Measurements from ENCODE around the gene KCNQ5. TPM values are rescaled to one million over a fixed set of nuclear protein-coding genes. Genes with fewer than 3 reads are reported as not detected.

KCNQ5 gene
- total RNA-seq, 1 experiment from 2014 or later, result 0.07 TPM

GRCh38 chr6:72758901-72759300, 137.0 kb downstream of the KCNQ5 start:
- Histone ChIP-seq H3K9me3 (ENCODE audit: control insufficient read depth, low read depth, low read length) (no peaks in the 10 kb centered on the region), H2BK15ac (ENCODE audit: low read depth, low read length) (no peak overlapping the region), H3K18ac (ENCODE audit: insufficient read length, low read depth, low read length) (no peak overlapping the region), H3K56ac (ENCODE audit: insufficient read length, low read depth, low read length) (no peak overlapping the region), H4K5ac (ENCODE audit: insufficient read length, low read depth, low read length) (no peak overlapping the region), H4K20me1 (ENCODE audit: control insufficient read depth, insufficient read depth, insufficient read length) (no peaks in the 10 kb centered on the region), H3K27ac (ENCODE audit: insufficient read length, low read depth, low read length) (no peak overlapping the region), H2BK5ac (ENCODE audit: insufficient read length, low read length) (no peak overlapping the region), H3K4me1 (ENCODE audit: insufficient read depth, low read length) (no peaks in the 10 kb centered on the region), H2AK5ac (ENCODE audit: insufficient read length, low read length) (no peak overlapping the region), H4K8ac (replicated peaks; ENCODE audit: insufficient read length, low read depth, low read length) (no peak overlapping the region), H3K4ac (ENCODE audit: low read depth, low read length) (no peak overlapping the region), H2BK20ac (ENCODE audit: low read depth, low read length, poor library complexity, severe bottlenecking) (no peak overlapping the region), H2BK120ac (ENCODE audit: low read depth, low read length, poor library complexity, severe bottlenecking) (no peak overlapping the region), H3K4me2 (ENCODE audit: insufficient read depth, insufficient read length, low read length) (no peak overlapping the region), H3T11ph (ENCODE audit: low read length) (no peak overlapping the region), H3K23me2 (ENCODE audit: insufficient read length, low read depth, low read length, poor library complexity, severe bottlenecking) (no peaks in the 10 kb centered on the region), H4K91ac (ENCODE audit: insufficient read length, low read depth, low read length) (no peak overlapping the region), H3K79me2 (ENCODE audit: insufficient read depth, low read length) (no peaks in the 10 kb centered on the region), H3K27me3 (ENCODE audit: insufficient read depth, low read length) (no peaks in the 10 kb centered on the region), H2AFZ (ENCODE audit: low read length) (no peak overlapping the region), H3K9ac (ENCODE audit: extremely low read depth, insufficient read length, low read length) (no peak overlapping the region), H2BK12ac (ENCODE audit: insufficient read length, low read depth, low read length) (no peak overlapping the region), H3K14ac (ENCODE audit: insufficient read depth, low read length) (no peak overlapping the region), H3K79me1 (ENCODE audit: insufficient read depth, low read depth, low read length, poor library complexity, severe bottlenecking) (no peaks in the 10 kb centered on the region), H3K23ac (ENCODE audit: insufficient read length, low read depth, low read length) (no peak overlapping the region)
- Mint-ChIP-seq H3K4me1 (0 out of 4 replicates have a peak, but pooled peaks cover 0 to 2% of the 10 kb centered on the region in 2 experiments), H3K4me3 (no peak overlapping the region), H3K27ac (no peak overlapping the region), H3K36me3 (ENCODE audit: insufficient read depth in 1 of 3, low read depth in 3 of 3) (0 out of 7 replicates have a peak, but pooled peaks cover 0 to 2% (median 0%) of the 10 kb centered on the region in 3 experiments), H3K9me3 (0 out of 5 replicates have a peak, but pooled peaks cover 0 to 2% of the 10 kb centered on the region in 2 experiments), H3K27me3 (ENCODE audit: low read depth) (no peaks in the 10 kb centered on the region)
- WGBS (ENCODE audit: extremely low coverage, insufficient read length, low lambda C conversion rate), result no CpG with 5 or more reads among the region's 2 CpGs
- no peak for DNase-seq
- TF ChIP-seq, protein P1, sequence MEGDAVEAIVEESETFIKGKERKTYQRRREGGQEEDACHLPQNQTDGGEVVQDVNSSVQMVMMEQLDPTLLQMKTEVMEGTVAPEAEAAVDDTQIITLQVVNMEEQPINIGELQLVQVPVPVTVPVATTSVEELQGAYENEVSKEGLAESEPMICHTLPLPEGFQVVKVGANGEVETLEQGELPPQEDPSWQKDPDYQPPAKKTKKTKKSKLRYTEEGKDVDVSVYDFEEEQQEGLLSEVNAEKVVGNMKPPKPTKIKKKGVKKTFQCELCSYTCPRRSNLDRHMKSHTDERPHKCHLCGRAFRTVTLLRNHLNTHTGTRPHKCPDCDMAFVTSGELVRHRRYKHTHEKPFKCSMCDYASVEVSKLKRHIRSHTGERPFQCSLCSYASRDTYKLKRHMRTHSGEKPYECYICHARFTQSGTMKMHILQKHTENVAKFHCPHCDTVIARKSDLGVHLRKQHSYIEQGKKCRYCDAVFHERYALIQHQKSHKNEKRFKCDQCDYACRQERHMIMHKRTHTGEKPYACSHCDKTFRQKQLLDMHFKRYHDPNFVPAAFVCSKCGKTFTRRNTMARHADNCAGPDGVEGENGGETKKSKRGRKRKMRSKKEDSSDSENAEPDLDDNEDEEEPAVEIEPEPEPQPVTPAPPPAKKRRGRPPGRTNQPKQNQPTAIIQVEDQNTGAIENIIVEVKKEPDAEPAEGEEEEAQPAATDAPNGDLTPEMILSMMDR (conservative IDR thresholded peaks at IDR 0.05), result no peak

All from H9 (cell line).